HepG2 (cell line): Measurements from ENCODE around the gene PDLIM4. TPM values are rescaled to one million over a fixed set of nuclear protein-coding genes. Genes with fewer than 3 reads are reported as not detected.

Experiments used
- ARNT ChIP-seq: fragments of 450-650 bp; IDR thresholded peaks from 2 replicates; pipeline ENCODE4 v1.6.1; 2017
- ARNT2 ChIP-seq: sonication (generic); formaldehyde crosslinking; IDR thresholded peaks from 2 replicates; pipeline ENCODE4 v1.8.0; 2022; ENCODE audit warnings: mild to moderate bottlenecking, low read depth, missing genetic modification reagents, moderate library complexity
- CBX2 ChIP-seq, 2 experiments: fragments of 200-600 bp in 1 of 2; sonication (generic); formaldehyde crosslinking in 1 of 2; IDR thresholded peaks; 2 replicates each; pipeline versions ENCODE4 v1.7.0 to v1.8.1; 2018 to 2022; ENCODE audit warnings: low read depth in 2 of 2, low read length in 1 of 2, mild to moderate bottlenecking in 1 of 2, missing genetic modification reagents in 1 of 2
- ELF4 ChIP-seq: sonication (generic); formaldehyde crosslinking; IDR thresholded peaks from 2 replicates; pipeline ENCODE4 v1.5.0; 2020; ENCODE audit warnings: missing genetic modification reagents, mild to moderate bottlenecking, moderate library complexity, borderline replicate concordance
- ISL2 ChIP-seq: sonication (generic); formaldehyde crosslinking; IDR thresholded peaks from 2 replicates; pipeline ENCODE4 v1.5.0; 2020; ENCODE audit warnings: missing genetic modification reagents
- JUN ChIP-seq: sonication (generic); formaldehyde crosslinking; IDR thresholded peaks from 2 replicates; pipeline ENCODE4 v1.4.0; 2020; ENCODE audit warnings: mild to moderate bottlenecking, missing genetic modification reagents
- MBNL3 ChIP-seq: fragments of 250-450 bp; sonication (Bioruptor Pico); conservative IDR thresholded peaks from 2 replicates; pipeline ENCODE4 v1.8.0; 2022; ENCODE audit warnings: mild to moderate bottlenecking, inconsistent platforms
- NRL ChIP-seq: sonication (generic); formaldehyde crosslinking; IDR thresholded peaks from 2 replicates; pipeline ENCODE4 v1.5.0; 2020; ENCODE audit warnings: missing genetic modification reagents, mild to moderate bottlenecking, moderate library complexity, borderline replicate concordance
- ONECUT2 ChIP-seq: sonication (generic); formaldehyde crosslinking; IDR thresholded peaks from 2 replicates; pipeline ENCODE4 v1.4.0; 2020; ENCODE audit warnings: missing genetic modification reagents
- SPEN ChIP-seq: sonication (generic); formaldehyde crosslinking; IDR thresholded peaks from 2 replicates; pipeline ENCODE4 v1.5.1; 2020; ENCODE audit warnings: low read depth, mild to moderate bottlenecking, missing genetic modification reagents
- TCF7 ChIP-seq: sonication (generic); IDR thresholded peaks from 2 replicates; pipeline ENCODE4 v1.6.1; 2016; ENCODE audit warnings: antibody characterized with exemption, low read depth
- U2AF1 ChIP-seq: fragments of 200-400 bp; formaldehyde crosslinking; optimal IDR thresholded peaks from 2 replicates; pipeline ENCODE3; 2017; ENCODE audit warnings: mild to moderate bottlenecking, low read depth, low read length
- ZNF33A ChIP-seq: sonication (generic); formaldehyde crosslinking; IDR thresholded peaks from 2 replicates; pipeline ENCODE4 v1.5.1; 2020; ENCODE audit warnings: missing genetic modification reagents, mild to moderate bottlenecking, moderate library complexity, borderline replicate concordance
- ZNF468 ChIP-seq: sonication (generic); formaldehyde crosslinking; IDR thresholded peaks from 2 replicates; pipeline ENCODE4 v1.8.0; 2022; ENCODE audit warnings: mild to moderate bottlenecking, moderate library complexity, missing genetic modification reagents
- ZNF703 ChIP-seq: sonication (generic); formaldehyde crosslinking; IDR thresholded peaks from 2 replicates; pipeline ENCODE4 v1.5.1; 2020; ENCODE audit warnings: missing genetic modification reagents, mild to moderate bottlenecking, moderate library complexity, borderline replicate concordance
- ZNF720 ChIP-seq: sonication (generic); formaldehyde crosslinking; IDR thresholded peaks from 2 replicates; pipeline ENCODE4 v1.4.0; 2020; ENCODE audit warnings: missing genetic modification reagents
- ZNF746 ChIP-seq: sonication (generic); formaldehyde crosslinking; IDR thresholded peaks from 2 replicates; pipeline ENCODE4 v1.8.0; 2022; ENCODE audit warnings: mild to moderate bottlenecking, missing genetic modification reagents
- polyA plus RNA-seq, 8 experiments: library from polyadenylated mRNA; depleted of rRNA in 3 of 8; stranded (reverse) in 7 of 8; unstranded in 1 of 8; fragments of >200 nt; fragmentation: Illumina TruSeq in 4 of 8; extraction: Trizol in 4 of 8; gene quantifications; 2 replicates each; pipeline versions ENCODE4 v1.2.1 to v1.2.3, GENCODE V29; 2011 to 2016; ENCODE audit warnings: low read depth in 4 of 8, missing spikeins in 1 of 8, mixed read lengths in 1 of 8; ENCODE audit not compliant: insufficient read depth in 1 of 8
- total RNA-seq, 5 experiments: library from RNA; depleted of rRNA; stranded (reverse); fragments of >200 nt; fragmentation: Illumina TruSeq; extraction: Trizol; gene quantifications; 2 replicates each; pipeline ENCODE4 v1.2.3, GENCODE V29; 2016; ENCODE audit warnings: low read depth in 1 of 5
- TF ChIP-seq, protein P1 (sequence below): sonication (generic); formaldehyde crosslinking; IDR thresholded peaks from 2 replicates; pipeline ENCODE4 v1.5.0; 2020; ENCODE audit warnings: mild to moderate bottlenecking, missing genetic modification reagents, borderline replicate concordance
- TF ChIP-seq, protein P2 (sequence below): sonication (generic); formaldehyde crosslinking; IDR thresholded peaks from 2 replicates; pipeline ENCODE4 v1.4.0; 2020; ENCODE audit warnings: missing genetic modification reagents, mild to moderate bottlenecking, borderline replicate concordance
- TF ChIP-seq, protein P3 (sequence below): sonication (generic); formaldehyde crosslinking; IDR thresholded peaks from 2 replicates; pipeline ENCODE4 v1.8.1; 2023; ENCODE audit warnings: missing genetic modification reagents, inconsistent platforms, borderline replicate concordance
- TF ChIP-seq, protein P4 (sequence below): sonication (generic); formaldehyde crosslinking; IDR thresholded peaks from 2 replicates; pipeline ENCODE4 v1.5.0; 2020; ENCODE audit warnings: missing genetic modification reagents
- TF ChIP-seq, protein P5 (sequence below): sonication (generic); formaldehyde crosslinking; IDR thresholded peaks from 2 replicates; pipeline ENCODE4 v1.4.0; 2020; ENCODE audit warnings: missing genetic modification reagents

PDLIM4 gene
- total and polyA plus RNA-seq, 2 of the 13 experiments (the other 11 are each of a cell fraction or from before 2014, with no cell fraction given): 1.1 to 2.3 TPM

DNA sequence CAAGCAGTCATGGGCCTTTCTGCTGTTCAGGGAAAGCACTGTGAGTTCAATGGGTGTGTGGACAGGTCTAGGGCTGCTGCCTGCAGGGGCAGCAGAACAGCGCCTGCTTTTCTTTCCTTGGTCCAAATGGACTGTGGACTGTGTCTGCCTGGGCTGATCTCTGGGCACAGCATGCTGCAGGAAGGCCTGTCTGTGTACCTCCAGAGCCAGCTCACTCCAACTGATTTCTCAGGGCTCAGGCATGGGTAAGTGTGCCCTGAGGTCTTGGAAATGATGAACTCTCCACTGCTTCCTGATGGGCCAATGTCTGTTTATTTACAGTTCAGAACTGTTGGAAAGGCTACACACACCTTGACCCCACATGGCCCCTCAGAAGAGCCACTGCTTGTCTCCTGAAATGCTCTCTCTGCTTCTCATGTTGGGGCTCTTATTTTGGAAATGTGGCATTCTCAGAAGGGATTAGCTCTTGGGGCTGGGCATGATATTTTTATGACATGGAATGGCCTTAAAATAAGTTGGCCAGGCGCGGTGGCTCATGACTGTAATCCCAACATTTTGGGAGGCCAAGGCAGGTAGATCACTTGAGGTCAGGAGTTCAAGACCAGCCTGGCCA is 63.7 kb downstream of the PDLIM4 start (continued):
- TF ChIP-seq, protein P1, sequence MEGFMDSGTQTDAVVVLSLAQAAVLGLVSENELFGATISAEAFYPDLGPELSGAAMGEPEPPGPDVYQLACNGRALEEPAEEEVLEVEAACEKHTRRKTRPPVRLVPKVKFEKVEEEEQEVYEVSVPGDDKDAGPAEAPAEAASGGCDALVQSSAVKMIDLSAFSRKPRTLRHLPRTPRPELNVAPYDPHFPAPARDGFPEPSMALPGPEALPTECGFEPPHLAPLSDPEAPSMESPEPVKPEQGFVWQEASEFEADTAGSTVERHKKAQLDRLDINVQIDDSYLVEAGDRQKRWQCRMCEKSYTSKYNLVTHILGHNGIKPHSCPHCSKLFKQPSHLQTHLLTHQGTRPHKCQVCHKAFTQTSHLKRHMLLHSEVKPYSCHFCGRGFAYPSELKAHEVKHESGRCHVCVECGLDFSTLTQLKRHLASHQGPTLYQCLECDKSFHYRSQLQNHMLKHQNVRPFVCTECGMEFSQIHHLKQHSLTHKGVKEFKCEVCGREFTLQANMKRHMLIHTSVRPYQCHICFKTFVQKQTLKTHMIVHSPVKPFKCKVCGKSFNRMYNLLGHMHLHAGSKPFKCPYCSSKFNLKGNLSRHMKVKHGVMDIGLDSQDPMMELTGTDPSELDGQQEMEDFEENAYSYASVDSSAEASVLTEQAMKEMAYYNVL (CRISPR knock-in tag): no peak
- TF ChIP-seq ZNF746 (no peak), JUN (no peak), ARNT2 (no peak), TCF7 (no peak), ZNF33A (no peak), ZNF468 (CRISPR knock-in tag) (no peak), NRL (no peak), SPEN (no peak), ARNT (no peak), CBX2 (IDR thresholded peaks at IDR 0.05; ENCODE audit: low read depth, low read length) (no peak), CBX2 (CRISPR knock-in tag; IDR thresholded peaks at IDR 0.05; ENCODE audit: low read depth) (no peak), U2AF1 (no peak), ZNF720 (CRISPR knock-in tag) (no peak), ELF4 (no peak), ZNF703 (CRISPR knock-in tag) (no peak), ONECUT2 (no peak), MBNL3 (CRISPR knock-in tag) (no peak), ISL2 (CRISPR knock-in tag) (no peak)
- TF ChIP-seq, protein P2, sequence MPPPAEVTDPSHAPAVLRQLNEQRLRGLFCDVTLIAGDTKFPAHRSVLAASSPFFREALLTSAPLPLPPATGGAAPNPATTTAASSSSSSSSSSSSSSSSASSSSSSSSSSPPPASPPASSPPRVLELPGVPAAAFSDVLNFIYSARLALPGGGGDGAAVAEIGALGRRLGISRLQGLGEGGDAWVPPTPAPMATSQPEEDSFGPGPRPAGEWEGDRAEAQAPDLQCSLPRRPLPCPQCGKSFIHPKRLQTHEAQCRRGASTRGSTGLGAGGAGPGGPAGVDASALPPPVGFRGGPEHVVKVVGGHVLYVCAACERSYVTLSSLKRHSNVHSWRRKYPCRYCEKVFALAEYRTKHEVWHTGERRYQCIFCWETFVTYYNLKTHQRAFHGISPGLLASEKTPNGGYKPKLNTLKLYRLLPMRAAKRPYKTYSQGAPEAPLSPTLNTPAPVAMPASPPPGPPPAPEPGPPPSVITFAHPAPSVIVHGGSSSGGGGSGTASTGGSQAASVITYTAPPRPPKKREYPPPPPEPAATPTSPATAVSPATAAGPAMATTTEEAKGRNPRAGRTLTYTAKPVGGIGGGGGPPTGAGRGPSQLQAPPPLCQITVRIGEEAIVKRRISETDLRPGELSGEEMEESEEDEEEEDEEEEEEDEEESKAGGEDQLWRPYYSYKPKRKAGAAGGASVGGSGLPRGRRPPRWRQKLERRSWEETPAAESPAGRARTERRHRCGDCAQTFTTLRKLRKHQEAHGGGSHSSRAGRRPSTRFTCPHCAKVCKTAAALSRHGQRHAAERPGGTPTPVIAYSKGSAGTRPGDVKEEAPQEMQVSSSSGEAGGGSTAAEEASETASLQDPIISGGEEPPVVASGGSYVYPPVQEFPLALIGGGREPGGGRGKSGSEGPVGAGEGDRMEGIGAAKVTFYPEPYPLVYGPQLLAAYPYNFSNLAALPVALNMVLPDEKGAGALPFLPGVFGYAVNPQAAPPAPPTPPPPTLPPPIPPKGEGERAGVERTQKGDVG (CRISPR knock-in tag): no peak
- TF ChIP-seq, protein P3, sequence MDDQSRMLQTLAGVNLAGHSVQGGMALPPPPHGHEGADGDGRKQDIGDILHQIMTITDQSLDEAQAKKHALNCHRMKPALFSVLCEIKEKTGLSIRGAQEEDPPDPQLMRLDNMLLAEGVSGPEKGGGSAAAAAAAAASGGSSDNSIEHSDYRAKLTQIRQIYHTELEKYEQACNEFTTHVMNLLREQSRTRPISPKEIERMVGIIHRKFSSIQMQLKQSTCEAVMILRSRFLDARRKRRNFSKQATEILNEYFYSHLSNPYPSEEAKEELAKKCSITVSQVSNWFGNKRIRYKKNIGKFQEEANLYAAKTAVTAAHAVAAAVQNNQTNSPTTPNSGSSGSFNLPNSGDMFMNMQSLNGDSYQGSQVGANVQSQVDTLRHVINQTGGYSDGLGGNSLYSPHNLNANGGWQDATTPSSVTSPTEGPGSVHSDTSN (CRISPR knock-in tag): no peak
- TF ChIP-seq, protein P4, sequence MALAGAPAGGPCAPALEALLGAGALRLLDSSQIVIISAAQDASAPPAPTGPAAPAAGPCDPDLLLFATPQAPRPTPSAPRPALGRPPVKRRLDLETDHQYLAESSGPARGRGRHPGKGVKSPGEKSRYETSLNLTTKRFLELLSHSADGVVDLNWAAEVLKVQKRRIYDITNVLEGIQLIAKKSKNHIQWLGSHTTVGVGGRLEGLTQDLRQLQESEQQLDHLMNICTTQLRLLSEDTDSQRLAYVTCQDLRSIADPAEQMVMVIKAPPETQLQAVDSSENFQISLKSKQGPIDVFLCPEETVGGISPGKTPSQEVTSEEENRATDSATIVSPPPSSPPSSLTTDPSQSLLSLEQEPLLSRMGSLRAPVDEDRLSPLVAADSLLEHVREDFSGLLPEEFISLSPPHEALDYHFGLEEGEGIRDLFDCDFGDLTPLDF (CRISPR knock-in tag): no peak
- TF ChIP-seq, protein P5, sequence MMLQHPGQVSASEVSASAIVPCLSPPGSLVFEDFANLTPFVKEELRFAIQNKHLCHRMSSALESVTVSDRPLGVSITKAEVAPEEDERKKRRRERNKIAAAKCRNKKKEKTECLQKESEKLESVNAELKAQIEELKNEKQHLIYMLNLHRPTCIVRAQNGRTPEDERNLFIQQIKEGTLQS: no peak
